Stimulated activated memory B cell treated with anti-CD40 and anti-IgM and Interleukin-4, amounts not matched to agents 10 μg/mL and 1 μg/mL and 100 μg/mL, for 72 hours (primary cell): ENCODE data around the gene KIF3C.
"Not testable (repeated sequence)": the region's sequence is repeated elsewhere in the genome, so short reads cannot be mapped to it uniquely, and the experiment has no call there.

Experiments used
- ATAC-seq: fragments of 150-1000 bp; cut with Tn5 transposase; 2 replicates; pipeline ENCODE4 v1.10.0; 2021
- H3K27ac Mint-ChIP-seq: one replicate; pipeline ENCODE4 v1.8.0; 2022; ENCODE audit warnings: mild to moderate bottlenecking, mixed read lengths
- H3K27me3 Mint-ChIP-seq: one replicate; pipeline ENCODE4 v1.8.0; 2022; ENCODE audit warnings: mixed read lengths
- H3K36me3 Mint-ChIP-seq: one replicate; pipeline ENCODE4 v1.8.0; 2022; ENCODE audit warnings: mixed read lengths
- H3K4me1 Mint-ChIP-seq: one replicate; pipeline ENCODE4 v1.8.0; 2022; ENCODE audit warnings: mixed read lengths
- H3K4me3 Mint-ChIP-seq: one replicate; pipeline ENCODE4 v1.8.0; 2022; ENCODE audit warnings: mild to moderate bottlenecking, moderate library complexity, mixed read lengths
- H3K9me3 Mint-ChIP-seq: one replicate; pipeline ENCODE4 v1.8.0; 2022; ENCODE audit warnings: mixed read lengths

KIF3C gene

GRCh38 chr2:25982968-25983280 lies 627 bp upstream of the KIF3C start:
- H3K4me3 Mint-ChIP-seq: peak overlapping the region; percentile 80
- H3K9me3 Mint-ChIP-seq: no peaks in the 10 kb centered on the region
- H3K36me3 Mint-ChIP-seq: no peaks in the 10 kb centered on the region
- no peaks in the 10 kb centered on the region for H3K27me3 Mint-ChIP-seq
- peaks cover 15% of the 10 kb centered on the region for H3K4me1 Mint-ChIP-seq
- ATAC-seq: no peak
- H3K27ac Mint-ChIP-seq: peak overlapping the region; percentile 58

GRCh38 chr2:25981596-25982272 lies 563 bp downstream of the KIF3C start:
- Mint-ChIP-seq H3K27ac (peak overlapping the region; percentile 58), H3K27me3 (no peaks in the 10 kb centered on the region), H3K9me3 (no peaks in the 10 kb centered on the region), H3K4me3 (peak overlapping the region; percentile 86), H3K36me3 (no peaks in the 10 kb centered on the region), H3K4me1 (peaks cover 22% of the 10 kb centered on the region)
- ATAC-seq: peak; percentile 51

- Mint-ChIP-seq H3K4me1 (peaks cover 22% of the 10 kb centered on the region), H3K4me3 (peak overlapping the region; percentile 5), H3K27me3 (no peaks in the 10 kb centered on the region), H3K27ac (no peak overlapping the region), H3K9me3 (no peaks in the 10 kb centered on the region), H3K36me3 (no peaks in the 10 kb centered on the region)
- no peak for ATAC-seq
Observed at GRCh38 chr2:25980951-25981350, 1.3 kb downstream of the KIF3C start.

GRCh38 chr2:25980076-25980887 lies 2.0 kb downstream of the KIF3C start:
- no peaks in the 10 kb centered on the region for H3K9me3 Mint-ChIP-seq
- no peaks in the 10 kb centered on the region for H3K27me3 Mint-ChIP-seq
- no peak for ATAC-seq
- peaks cover 22% of the 10 kb centered on the region for H3K4me1 Mint-ChIP-seq
- no peaks in the 10 kb centered on the region for H3K36me3 Mint-ChIP-seq
- H3K4me3 Mint-ChIP-seq: no peak overlapping the region
- no peak overlapping the region for H3K27ac Mint-ChIP-seq

GRCh38 chr2:25979001-25979400 lies 3.3 kb downstream of the KIF3C start:
- H3K27ac Mint-ChIP-seq: no peak overlapping the region
- H3K9me3 Mint-ChIP-seq: no peaks in the 10 kb centered on the region
- ATAC-seq: no peak
- no peak overlapping the region for H3K4me3 Mint-ChIP-seq
- peaks cover 22% of the 10 kb centered on the region for H3K4me1 Mint-ChIP-seq
- H3K27me3 Mint-ChIP-seq: no peaks in the 10 kb centered on the region
- no peaks in the 10 kb centered on the region for H3K36me3 Mint-ChIP-seq

- peaks cover 16% of the 10 kb centered on the region for H3K4me1 Mint-ChIP-seq
- H3K4me3 Mint-ChIP-seq: no peak overlapping the region
- H3K27ac Mint-ChIP-seq: no peak overlapping the region
- no peaks in the 10 kb centered on the region for H3K27me3 Mint-ChIP-seq
- no peaks in the 10 kb centered on the region for H3K9me3 Mint-ChIP-seq
- no peaks in the 10 kb centered on the region for H3K36me3 Mint-ChIP-seq
- ATAC-seq: no peak
Observed at GRCh38 chr2:25977768-25978167, 4.5 kb downstream of the KIF3C start.

- Mint-ChIP-seq H3K9me3 (no peaks in the 10 kb centered on the region), H3K4me1 (peaks cover 14% of the 10 kb centered on the region), H3K27me3 (no peaks in the 10 kb centered on the region), H3K36me3 (no peaks in the 10 kb centered on the region), H3K27ac (no peak overlapping the region), H3K4me3 (no peak overlapping the region)
- no peak for ATAC-seq
Observed at GRCh38 chr2:25976983-25977741, 5.1 kb downstream of the KIF3C start.

GRCh38 chr2:25972049-25972823 lies 10.1 kb downstream of the KIF3C start:
- no peak for ATAC-seq
- Mint-ChIP-seq H3K4me1 (peaks cover 5% of the 10 kb centered on the region), H3K27ac (no peak overlapping the region), H3K4me3 (no peak overlapping the region), H3K27me3 (no peaks in the 10 kb centered on the region), H3K36me3 (no peaks in the 10 kb centered on the region), H3K9me3 (no peaks in the 10 kb centered on the region)

GRCh38 chr2:25971596-25971995 lies 10.7 kb downstream of the KIF3C start:
- Mint-ChIP-seq H3K4me1 (no peaks in the 10 kb centered on the region), H3K9me3 (no peaks in the 10 kb centered on the region), H3K4me3 (no peak overlapping the region), H3K27ac (no peak overlapping the region), H3K36me3 (no peaks in the 10 kb centered on the region), H3K27me3 (no peaks in the 10 kb centered on the region)
- ATAC-seq: no peak

- Mint-ChIP-seq H3K9me3 (no peaks in the 10 kb centered on the region), H3K36me3 (no peaks in the 10 kb centered on the region), H3K4me3 (no peak overlapping the region), H3K27ac (no peak overlapping the region), H3K4me1 (peaks cover 3% of the 10 kb centered on the region), H3K27me3 (no peaks in the 10 kb centered on the region)
- no peak for ATAC-seq
Observed at GRCh38 chr2:25966531-25967270, 15.6 kb downstream of the KIF3C start.

- H3K4me1 Mint-ChIP-seq: peaks cover 15% of the 10 kb centered on the region
- H3K4me3 Mint-ChIP-seq: no peak overlapping the region
- no peak overlapping the region for H3K27ac Mint-ChIP-seq
- no peak for ATAC-seq
- H3K36me3 Mint-ChIP-seq: no peaks in the 10 kb centered on the region
- H3K27me3 Mint-ChIP-seq: no peaks in the 10 kb centered on the region
- no peaks in the 10 kb centered on the region for H3K9me3 Mint-ChIP-seq
Observed at GRCh38 chr2:25964891-25965290, 17.4 kb downstream of the KIF3C start.

GRCh38 chr2:25960920-25961319 lies 21.4 kb downstream of the KIF3C start:
- peak overlapping the region; percentile 6 for H3K27ac Mint-ChIP-seq
- H3K9me3 Mint-ChIP-seq: no peaks in the 10 kb centered on the region
- ATAC-seq: no peak
- H3K36me3 Mint-ChIP-seq: no peaks in the 10 kb centered on the region
- H3K27me3 Mint-ChIP-seq: no peaks in the 10 kb centered on the region
- H3K4me1 Mint-ChIP-seq: peaks cover 15% of the 10 kb centered on the region
- no peak overlapping the region for H3K4me3 Mint-ChIP-seq

GRCh38 chr2:25960396-25960795 lies 21.9 kb downstream of the KIF3C start:
- Mint-ChIP-seq H3K27ac (peak overlapping the region; percentile 6), H3K9me3 (no peaks in the 10 kb centered on the region), H3K4me3 (no peak overlapping the region), H3K4me1 (peaks cover 15% of the 10 kb centered on the region), H3K27me3 (no peaks in the 10 kb centered on the region), H3K36me3 (no peaks in the 10 kb centered on the region)
- no peak for ATAC-seq

GRCh38 chr2:25958611-25959010 lies 23.7 kb downstream of the KIF3C start:
- H3K4me1 Mint-ChIP-seq: peaks cover 15% of the 10 kb centered on the region
- not testable (repeated sequence) for H3K27ac Mint-ChIP-seq, H3K9me3 Mint-ChIP-seq, H3K36me3 Mint-ChIP-seq, H3K4me3 Mint-ChIP-seq, H3K27me3 Mint-ChIP-seq, ATAC-seq
